GM18519 (cell line): Measurements from ENCODE around the gene NR1H3.
"Not testable (repeated sequence)": the region's sequence is repeated elsewhere in the genome, so short reads cannot be mapped to it uniquely, and the experiment has no call there.

Source experiments
- ATAC-seq: cut with Tn5 transposase; IDR thresholded peaks from one replicate; pipeline ENCODE4 v1.9.1; 2021; ENCODE audit warnings: mild to moderate bottlenecking, moderate library complexity; ENCODE audit not compliant: unreplicated experiment, low FRiP score

NR1H3 gene

DNA sequence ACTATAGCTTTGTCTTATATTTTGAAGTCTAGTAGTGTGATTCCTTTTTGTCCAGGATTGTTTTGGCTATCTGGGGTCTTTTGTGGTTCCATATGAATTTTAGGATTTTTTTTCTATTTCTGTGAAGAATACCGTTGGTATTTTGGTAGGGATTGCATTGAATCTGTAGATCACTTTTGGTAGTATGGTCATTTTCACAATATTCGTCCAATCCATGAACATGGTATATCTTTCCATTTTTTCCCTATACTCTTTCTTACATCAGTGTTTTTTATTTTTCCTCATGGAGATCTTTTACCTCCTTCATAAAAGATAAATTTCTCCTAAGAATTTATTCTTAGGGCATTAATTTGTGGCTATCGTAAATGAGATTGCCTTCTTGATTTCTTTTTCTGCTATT lies 41.3 kb downstream of the NR1H3 start:
- ATAC-seq, result no peak

DNA sequence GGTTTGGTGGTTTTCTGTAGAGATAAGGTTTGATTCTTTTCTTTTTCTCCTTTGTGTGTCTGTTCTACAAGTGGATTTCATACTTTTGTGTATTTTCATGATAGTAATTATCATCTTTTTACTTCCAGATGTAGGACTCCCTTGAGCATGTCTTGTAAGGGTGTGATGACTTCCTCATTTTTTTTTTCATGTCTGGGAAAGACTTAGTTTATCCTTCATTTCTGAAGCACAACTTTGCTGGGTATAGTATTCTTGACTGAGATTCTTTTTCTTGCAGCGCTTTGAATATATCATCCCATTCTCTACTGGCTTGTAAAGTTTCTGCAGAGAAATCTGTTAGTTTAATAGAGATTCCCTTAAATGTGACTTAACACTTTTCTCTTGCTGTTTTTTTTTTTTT lies 45.1 kb downstream of the NR1H3 start:
- ATAC-seq, result no peak

DNA sequence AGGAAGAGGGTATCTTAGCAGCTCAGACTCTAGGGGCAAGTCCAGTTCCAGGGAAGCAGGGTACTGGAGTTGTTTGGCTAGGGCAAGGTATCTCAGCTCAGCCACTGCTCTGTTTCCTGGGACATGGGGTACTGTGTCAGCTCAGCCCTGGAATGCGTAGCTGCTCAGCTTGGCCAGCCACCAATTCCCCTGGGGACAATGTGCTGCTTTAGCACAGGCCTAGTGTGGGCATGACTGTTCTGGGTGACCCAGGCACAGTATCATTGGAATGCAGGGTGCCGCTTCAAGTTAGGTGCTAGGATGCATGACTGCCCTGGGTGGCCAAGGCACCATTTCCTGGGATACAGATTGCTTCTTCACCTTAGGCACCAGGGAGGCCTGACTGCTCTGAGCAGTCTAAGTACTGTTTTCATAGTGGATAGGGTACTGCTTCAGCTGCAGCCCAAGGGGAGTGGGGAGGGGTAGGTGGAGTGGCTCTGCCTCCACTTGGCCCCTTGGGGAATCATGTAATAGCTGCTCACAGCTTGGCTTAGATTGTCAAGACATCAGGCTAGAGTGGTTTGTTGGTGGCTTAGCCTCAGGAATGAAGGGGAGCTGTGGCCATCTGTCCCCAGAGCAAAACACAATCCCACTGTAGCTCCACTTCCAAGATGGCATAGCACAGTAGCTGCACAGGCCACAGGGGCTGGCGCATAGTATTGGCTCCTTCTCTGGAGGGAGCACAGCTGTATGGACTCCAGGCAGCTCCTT lies 48.1 kb downstream of the NR1H3 start:
- ATAC-seq, result no peak

DNA sequence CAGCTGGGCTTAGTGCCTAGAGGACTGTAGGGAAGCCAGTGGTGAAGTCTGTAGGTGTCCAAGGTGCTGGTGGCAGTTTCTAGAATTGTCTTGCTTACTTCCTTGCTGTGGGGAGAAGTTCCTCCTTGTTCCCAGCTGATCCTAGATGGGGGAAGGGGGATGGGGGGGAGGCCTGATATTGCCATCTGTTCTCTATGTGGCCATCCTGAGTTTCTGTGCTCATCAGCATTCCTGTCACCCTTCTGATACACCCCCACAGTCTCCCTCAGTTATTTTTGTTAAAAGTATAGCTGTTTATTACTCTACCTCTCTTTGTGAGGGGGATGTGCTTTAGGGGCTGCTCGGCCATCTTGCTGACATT lies 48.7 kb downstream of the NR1H3 start:
- ATAC-seq, result no peak

DNA sequence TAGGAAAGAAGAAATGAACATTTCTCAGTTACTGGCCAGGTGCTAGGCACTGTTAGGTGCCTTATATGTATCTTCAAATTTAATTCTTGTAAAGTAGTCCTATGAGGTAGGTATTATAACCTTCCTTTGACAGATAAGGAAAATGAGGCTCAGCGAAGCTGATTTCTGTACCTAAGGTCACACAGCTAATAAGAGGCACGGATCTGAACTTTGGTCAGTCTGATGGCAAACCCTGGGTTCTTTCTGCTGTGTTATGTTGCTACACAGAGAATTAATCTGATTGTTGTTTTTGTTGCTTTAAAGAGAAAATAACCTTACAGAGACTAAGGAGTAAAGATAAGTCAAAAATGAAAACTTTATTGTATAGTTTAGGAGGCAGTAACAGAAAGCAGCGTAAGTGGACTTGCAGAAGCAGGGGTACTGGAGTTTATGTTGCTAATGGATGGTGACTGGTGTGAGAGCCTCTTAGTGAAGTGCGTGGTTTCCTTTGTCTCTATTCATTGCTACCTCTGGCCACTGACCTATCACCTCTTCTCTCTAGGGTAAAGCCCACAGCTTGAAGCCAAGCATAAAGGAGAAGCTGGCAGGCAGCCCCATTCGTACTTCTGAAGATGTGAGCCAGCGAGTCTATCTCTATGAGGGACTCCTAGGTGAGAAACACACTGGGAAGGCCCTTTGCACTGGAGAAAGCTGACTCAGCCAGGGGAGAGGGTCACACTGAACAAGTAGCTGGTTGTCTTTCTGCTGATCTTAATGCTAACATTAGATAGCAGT lies 50.4 kb downstream of the NR1H3 start:
- no peak for ATAC-seq

DNA sequence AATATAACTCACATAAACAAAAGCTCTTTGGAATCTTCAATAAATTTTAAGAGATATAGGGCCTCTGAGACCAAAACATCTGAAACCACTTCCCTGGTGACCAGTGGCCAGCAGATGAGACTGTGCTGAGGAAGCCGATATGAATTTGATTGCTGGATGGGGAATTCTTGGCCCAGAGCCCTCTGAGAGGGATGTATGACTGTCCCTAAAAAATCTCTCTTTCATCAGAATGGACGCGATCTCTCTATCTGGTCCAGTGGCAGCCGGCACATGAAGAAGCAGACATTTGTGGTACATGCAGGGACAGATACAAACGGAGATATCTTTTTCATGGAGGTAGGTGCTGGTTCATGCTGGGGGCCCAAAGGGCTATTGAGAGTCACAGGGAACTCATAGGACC lies 57.2 kb downstream of the NR1H3 start:
- no peak for ATAC-seq

DNA sequence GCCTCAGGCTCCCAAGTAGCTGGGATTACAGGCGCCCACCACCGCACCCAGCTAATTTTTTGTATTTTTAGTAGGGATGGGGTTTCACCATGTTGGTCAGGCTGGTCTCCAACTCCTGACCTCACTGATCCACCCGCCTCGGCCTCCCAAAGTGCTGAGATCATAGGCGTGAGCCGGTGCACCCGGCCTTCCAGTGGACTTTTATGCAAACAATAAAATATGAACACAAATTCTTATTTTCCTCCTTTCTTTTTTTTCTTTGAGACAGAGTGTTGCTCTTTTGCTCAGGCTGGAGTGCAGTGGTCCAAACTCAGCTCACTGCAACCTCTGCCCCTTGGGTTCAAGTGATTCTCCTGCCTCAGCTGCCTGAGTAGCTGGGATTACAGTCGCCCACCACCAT lies 58.7 kb downstream of the NR1H3 start:
- ATAC-seq, result not testable (repeated sequence)

DNA sequence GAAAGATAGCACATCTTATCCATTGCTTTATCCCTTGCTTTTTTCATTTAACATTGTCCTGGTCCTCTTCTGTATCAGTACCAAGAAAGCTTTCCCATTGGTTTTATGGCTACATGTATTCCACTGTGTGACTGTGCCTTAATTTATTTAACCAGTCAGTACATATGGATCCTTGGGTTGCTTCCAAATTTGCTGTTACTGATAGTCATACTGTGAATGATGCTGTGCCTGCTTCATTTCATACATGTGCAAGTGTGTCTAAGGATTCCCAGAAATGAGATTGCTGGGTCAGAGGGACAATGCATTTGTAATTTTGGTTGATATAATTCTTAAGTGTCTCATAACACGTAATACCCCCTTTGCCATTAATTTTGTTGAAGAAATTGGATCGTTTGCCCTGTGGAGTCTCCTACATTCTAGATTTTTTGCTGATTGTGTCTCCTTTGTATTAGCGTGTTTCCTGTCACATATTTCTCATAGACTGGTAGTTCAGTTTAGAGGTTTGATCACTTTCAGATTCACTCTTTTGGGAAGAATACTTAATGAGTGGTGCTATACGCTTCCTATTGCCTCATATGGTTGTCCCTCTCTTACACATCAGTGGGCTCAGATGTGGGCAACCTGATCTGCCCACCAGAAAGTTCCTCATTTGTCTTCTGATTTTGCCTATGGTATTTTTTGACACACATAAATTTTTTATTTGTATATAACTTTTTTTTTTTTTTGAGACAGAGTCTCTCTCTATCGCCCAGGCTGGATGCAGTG lies 59.5 kb downstream of the NR1H3 start:
- ATAC-seq, result no peak

DNA sequence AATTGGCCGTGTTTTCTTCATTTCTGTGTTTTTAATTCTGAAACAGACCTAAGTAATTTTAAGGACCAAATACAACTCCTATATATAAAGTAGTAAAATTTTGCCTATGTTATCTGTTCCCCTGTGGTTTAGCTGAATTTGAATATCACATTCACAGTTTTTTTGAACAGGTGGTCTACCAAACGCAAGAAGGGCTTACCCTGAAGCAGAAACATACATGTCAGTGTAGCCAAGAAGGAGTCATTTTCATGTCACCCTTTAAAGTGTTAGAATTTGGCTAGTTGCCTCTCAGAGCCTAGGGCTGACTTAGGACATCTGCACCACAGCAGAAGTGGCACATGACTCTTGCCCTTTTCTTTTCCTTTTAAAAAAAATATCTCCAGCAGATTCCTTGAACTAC lies 60.4 kb downstream of the NR1H3 start:
- no peak for ATAC-seq
